ENCODE measurements around the gene TBC1D3B.

- TF ChIP-seq CTCF (IDR thresholded peaks at IDR 0.05; ENCODE audit: low read depth, low read length) (no peak), EZH2phosphoT487 (IDR thresholded peaks at IDR 0.05; ENCODE audit: low read depth) (no peak)
Measured at GRCh38 chr17:36212272-36212605, 35.8 kb upstream of the TBC1D3B start.
